ENCODE data around the gene TMEM201. TPM values are rescaled to one million over a fixed set of nuclear protein-coding genes. Genes with fewer than 3 reads are reported as not detected.
"Not testable (repeated sequence)": the region's sequence is repeated elsewhere in the genome, so short reads cannot be mapped to it uniquely, and the experiment has no call there.

The TMEM201 gene
- total and polyA plus RNA-seq, 4 donors, result 1.5 to 3.5 (median 2.9) TPM

DNA sequence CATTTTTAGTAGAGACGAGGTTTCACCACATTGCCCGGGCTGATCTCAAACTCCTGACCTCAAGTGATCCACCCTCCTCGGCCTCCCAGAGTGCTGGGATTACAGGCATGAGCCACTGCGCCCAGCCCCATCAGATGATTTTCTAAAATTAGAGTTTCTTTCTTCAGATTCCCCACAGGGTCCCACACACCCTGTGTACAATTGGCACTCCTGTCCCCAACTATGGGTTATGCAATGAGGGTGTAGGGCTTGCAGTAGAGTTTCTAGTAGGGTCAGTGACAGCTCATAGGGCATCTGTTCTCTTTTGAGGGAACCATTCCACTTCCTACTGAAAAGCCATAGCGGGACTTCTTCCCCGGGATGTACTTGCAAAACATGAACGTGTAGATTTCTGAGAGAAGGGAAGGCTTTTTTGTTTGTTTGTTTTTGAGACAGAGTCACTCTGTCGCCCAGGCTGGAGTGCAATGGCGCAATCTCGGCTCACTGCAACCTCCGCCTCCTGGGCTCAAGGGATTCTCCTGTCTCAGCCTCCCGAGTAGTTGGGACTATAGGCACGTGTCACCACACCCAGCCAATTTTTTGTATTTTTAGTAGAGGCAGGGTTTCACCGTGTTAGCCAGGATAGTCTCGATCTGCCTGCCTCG is 17.7 kb upstream of the TMEM201 start:
- H3K4me3 ChIP-seq (ENCODE audit: low read depth in 1 of 3, low read length in 3 of 3); H3K27ac ChIP-seq (ENCODE audit: low read depth in 1 of 2, low read length in 2 of 2); H3K9ac ChIP-seq (ENCODE audit: low read depth in 1 of 2, low read length in 2 of 2); H3K27me3 ChIP-seq (ENCODE audit: control insufficient read depth in 4 of 4, insufficient read depth in 4 of 4, low read length in 3 of 4); DNase-seq (ENCODE audit: low spot score); H3K9me3 ChIP-seq (ENCODE audit: control insufficient read depth in 4 of 4, low read length in 3 of 4); H3K4me1 ChIP-seq (ENCODE audit: control insufficient read depth in 4 of 4, insufficient read depth in 4 of 4, low read length in 3 of 4): not testable (repeated sequence)
- H3K36me3 ChIP-seq (ENCODE audit: control insufficient read depth in 4 of 4, insufficient read depth in 3 of 4, low read depth in 1 of 4, low read length in 3 of 4), result peaks cover 4 to 12% (median 8%) of the 10 kb centered on the region in 4 donors
- TF ChIP-seq HNF4A (conservative IDR thresholded peaks at IDR 0.05), result peak in 1 of 2 donors; percentile 5
- TF ChIP-seq RXRA (IDR thresholded peaks at IDR 0.05), result peak in 1 of 2 donors; percentile 10
- WGBS, result 77% methylated on average over 16 of the region's 16 CpGs

DNA sequence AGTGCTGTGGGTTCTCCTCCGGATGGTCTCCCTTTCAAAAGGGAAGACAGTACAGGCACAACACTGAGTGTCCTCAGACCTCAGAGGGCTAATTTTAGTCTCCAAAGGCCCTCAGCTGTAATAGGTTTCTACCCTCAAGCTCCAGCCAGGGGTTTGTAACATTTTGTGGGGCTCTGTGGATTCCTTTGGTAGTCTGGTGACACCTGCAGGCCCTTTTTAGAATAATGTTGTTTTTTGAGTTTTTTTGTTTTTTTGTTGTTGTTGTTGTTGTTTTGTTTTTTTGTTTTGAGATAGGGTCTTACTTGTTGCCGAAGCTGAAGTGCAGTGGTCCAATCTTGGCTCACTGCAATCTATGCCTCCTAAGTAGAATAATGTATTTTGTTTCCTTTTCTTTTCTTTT is 15.0 kb upstream of the TMEM201 start:
- Histone ChIP-seq H3K27me3 (ENCODE audit: control insufficient read depth in 4 of 4, insufficient read depth in 4 of 4, low read length in 3 of 4) (no peaks in the 10 kb centered on the region), H3K36me3 (ENCODE audit: control insufficient read depth in 4 of 4, insufficient read depth in 3 of 4, low read depth in 1 of 4, low read length in 3 of 4) (peaks cover 5 to 31% (median 14%) of the 10 kb centered on the region in 4 donors), H3K4me1 (ENCODE audit: control insufficient read depth in 4 of 4, insufficient read depth in 4 of 4, low read length in 3 of 4) (peaks cover 0 to 3% (median 0%) of the 10 kb centered on the region in 4 donors), H3K4me3 (ENCODE audit: low read depth in 1 of 3, low read length in 3 of 3) (no peak overlapping the region), H3K9ac (ENCODE audit: low read depth in 1 of 2, low read length in 2 of 2) (no peak overlapping the region), H3K9me3 (ENCODE audit: control insufficient read depth in 4 of 4, low read length in 3 of 4) (no peaks in the 10 kb centered on the region), H3K27ac (ENCODE audit: low read depth in 1 of 2, low read length in 2 of 2) (no peak overlapping the region)
- 81% methylated on average over 2 of the region's 2 CpGs for WGBS
- no peak for DNase-seq (ENCODE audit: low spot score)
- TF ChIP-seq SP1 (IDR thresholded peaks at IDR 0.05) (no peak), YY1 (IDR thresholded peaks at IDR 0.05) (no peak), EGR1 (IDR thresholded peaks at IDR 0.05; ENCODE audit: low read depth in 2 of 2) (no peak), NR2F2 (IDR thresholded peaks at IDR 0.05) (no peak), RAD21 (IDR thresholded peaks at IDR 0.05) (peak; percentile 68 to 73)
- TF ChIP-seq, protein P1, sequence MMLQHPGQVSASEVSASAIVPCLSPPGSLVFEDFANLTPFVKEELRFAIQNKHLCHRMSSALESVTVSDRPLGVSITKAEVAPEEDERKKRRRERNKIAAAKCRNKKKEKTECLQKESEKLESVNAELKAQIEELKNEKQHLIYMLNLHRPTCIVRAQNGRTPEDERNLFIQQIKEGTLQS (IDR thresholded peaks at IDR 0.05), result no peak
- TF ChIP-seq, protein P2, sequence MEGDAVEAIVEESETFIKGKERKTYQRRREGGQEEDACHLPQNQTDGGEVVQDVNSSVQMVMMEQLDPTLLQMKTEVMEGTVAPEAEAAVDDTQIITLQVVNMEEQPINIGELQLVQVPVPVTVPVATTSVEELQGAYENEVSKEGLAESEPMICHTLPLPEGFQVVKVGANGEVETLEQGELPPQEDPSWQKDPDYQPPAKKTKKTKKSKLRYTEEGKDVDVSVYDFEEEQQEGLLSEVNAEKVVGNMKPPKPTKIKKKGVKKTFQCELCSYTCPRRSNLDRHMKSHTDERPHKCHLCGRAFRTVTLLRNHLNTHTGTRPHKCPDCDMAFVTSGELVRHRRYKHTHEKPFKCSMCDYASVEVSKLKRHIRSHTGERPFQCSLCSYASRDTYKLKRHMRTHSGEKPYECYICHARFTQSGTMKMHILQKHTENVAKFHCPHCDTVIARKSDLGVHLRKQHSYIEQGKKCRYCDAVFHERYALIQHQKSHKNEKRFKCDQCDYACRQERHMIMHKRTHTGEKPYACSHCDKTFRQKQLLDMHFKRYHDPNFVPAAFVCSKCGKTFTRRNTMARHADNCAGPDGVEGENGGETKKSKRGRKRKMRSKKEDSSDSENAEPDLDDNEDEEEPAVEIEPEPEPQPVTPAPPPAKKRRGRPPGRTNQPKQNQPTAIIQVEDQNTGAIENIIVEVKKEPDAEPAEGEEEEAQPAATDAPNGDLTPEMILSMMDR (IDR thresholded peaks at IDR 0.05; ENCODE audit: low read depth, low read length, missing input control), result peak; percentile 32

DNA sequence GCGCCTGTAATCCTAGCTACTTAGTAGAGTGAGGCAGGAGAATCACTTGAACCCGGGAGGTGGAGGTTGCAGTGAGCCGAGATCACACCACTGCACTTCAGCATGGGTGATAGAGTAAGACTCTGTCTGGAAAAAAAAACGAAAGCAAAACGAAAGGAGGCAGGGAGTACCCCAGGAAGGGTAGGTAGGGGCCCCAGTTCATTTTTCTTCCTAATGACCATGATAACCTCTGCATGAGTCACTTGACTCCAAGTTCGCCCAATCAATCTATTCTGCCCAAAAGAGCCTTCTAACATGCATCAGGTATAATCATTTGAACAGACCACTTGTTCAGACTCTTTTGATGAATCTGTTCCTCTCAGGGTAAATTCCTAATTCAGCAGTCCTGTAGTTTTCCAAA is 13.2 kb upstream of the TMEM201 start:
- Histone ChIP-seq H3K27ac (ENCODE audit: low read depth in 1 of 2, low read length in 2 of 2) (no peak overlapping the region), H3K27me3 (ENCODE audit: control insufficient read depth in 4 of 4, insufficient read depth in 4 of 4, low read length in 3 of 4) (no peaks in the 10 kb centered on the region), H3K9ac (ENCODE audit: low read depth in 1 of 2, low read length in 2 of 2) (no peak overlapping the region), H3K9me3 (ENCODE audit: control insufficient read depth in 4 of 4, low read length in 3 of 4) (no peaks in the 10 kb centered on the region), H3K36me3 (ENCODE audit: control insufficient read depth in 4 of 4, insufficient read depth in 3 of 4, low read depth in 1 of 4, low read length in 3 of 4) (peaks cover 10 to 41% (median 17%) of the 10 kb centered on the region in 4 donors), H3K4me1 (ENCODE audit: control insufficient read depth in 4 of 4, insufficient read depth in 4 of 4, low read length in 3 of 4) (peaks cover 0 to 3% (median 0%) of the 10 kb centered on the region in 4 donors), H3K4me3 (ENCODE audit: low read depth in 1 of 3, low read length in 3 of 3) (no peak overlapping the region)
- TF ChIP-seq, protein P1 (IDR thresholded peaks at IDR 0.05), result no peak
- TF ChIP-seq GABPA (IDR thresholded peaks at IDR 0.05 in 1 of 2, conservative IDR thresholded peaks at IDR 0.05 in 1 of 2) (no peak), EGR1 (IDR thresholded peaks at IDR 0.05; ENCODE audit: low read depth in 2 of 2) (no peak), JUND (IDR thresholded peaks at IDR 0.05) (no peak), FOXA1 (IDR thresholded peaks at IDR 0.05) (no peak), YY1 (IDR thresholded peaks at IDR 0.05) (no peak)
- TF ChIP-seq, protein P2 (IDR thresholded peaks at IDR 0.05; ENCODE audit: low read depth, low read length, missing input control), result no peak
- TF ChIP-seq, protein P3, sequence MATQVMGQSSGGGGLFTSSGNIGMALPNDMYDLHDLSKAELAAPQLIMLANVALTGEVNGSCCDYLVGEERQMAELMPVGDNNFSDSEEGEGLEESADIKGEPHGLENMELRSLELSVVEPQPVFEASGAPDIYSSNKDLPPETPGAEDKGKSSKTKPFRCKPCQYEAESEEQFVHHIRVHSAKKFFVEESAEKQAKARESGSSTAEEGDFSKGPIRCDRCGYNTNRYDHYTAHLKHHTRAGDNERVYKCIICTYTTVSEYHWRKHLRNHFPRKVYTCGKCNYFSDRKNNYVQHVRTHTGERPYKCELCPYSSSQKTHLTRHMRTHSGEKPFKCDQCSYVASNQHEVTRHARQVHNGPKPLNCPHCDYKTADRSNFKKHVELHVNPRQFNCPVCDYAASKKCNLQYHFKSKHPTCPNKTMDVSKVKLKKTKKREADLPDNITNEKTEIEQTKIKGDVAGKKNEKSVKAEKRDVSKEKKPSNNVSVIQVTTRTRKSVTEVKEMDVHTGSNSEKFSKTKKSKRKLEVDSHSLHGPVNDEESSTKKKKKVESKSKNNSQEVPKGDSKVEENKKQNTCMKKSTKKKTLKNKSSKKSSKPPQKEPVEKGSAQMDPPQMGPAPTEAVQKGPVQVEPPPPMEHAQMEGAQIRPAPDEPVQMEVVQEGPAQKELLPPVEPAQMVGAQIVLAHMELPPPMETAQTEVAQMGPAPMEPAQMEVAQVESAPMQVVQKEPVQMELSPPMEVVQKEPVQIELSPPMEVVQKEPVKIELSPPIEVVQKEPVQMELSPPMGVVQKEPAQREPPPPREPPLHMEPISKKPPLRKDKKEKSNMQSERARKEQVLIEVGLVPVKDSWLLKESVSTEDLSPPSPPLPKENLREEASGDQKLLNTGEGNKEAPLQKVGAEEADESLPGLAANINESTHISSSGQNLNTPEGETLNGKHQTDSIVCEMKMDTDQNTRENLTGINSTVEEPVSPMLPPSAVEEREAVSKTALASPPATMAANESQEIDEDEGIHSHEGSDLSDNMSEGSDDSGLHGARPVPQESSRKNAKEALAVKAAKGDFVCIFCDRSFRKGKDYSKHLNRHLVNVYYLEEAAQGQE (IDR thresholded peaks at IDR 0.05), result no peak
- DNase-seq (ENCODE audit: low spot score), result no peak
- WGBS, result 94% methylated on average over 6 of the region's 6 CpGs
